Glutamatergic neuron (in vitro differentiated cells): Measurements from ENCODE around the gene RAB37. TPM values are rescaled to one million over a fixed set of nuclear protein-coding genes. Genes with fewer than 3 reads are reported as not detected.

Experiments used
- DNase-seq: peaks from one replicate; pipeline ENCODE4 v3.0.0; 2022
- H3K27ac Mint-ChIP-seq: one replicate; pipeline ENCODE4 v1.8.0; 2020; ENCODE audit warnings: mild to moderate bottlenecking, mixed read lengths, inconsistent platforms; ENCODE audit not compliant: unreplicated experiment
- H3K27me3 Mint-ChIP-seq: one replicate; pipeline ENCODE4 v1.8.0; 2020; ENCODE audit warnings: mild to moderate bottlenecking, moderate library complexity, mixed read lengths, inconsistent platforms; ENCODE audit not compliant: unreplicated experiment
- H3K36me3 Mint-ChIP-seq: one replicate; pipeline ENCODE4 v1.8.0; 2020; ENCODE audit warnings: mild to moderate bottlenecking, mixed read lengths, inconsistent platforms; ENCODE audit not compliant: unreplicated experiment
- H3K4me1 Mint-ChIP-seq: one replicate; pipeline ENCODE4 v1.8.0; 2020; ENCODE audit warnings: mild to moderate bottlenecking, low read depth, mixed read lengths, inconsistent platforms; ENCODE audit not compliant: unreplicated experiment
- H3K4me3 Mint-ChIP-seq: one replicate; pipeline ENCODE4 v1.8.0; 2020; ENCODE audit warnings: mild to moderate bottlenecking, mixed read lengths, inconsistent platforms; ENCODE audit not compliant: unreplicated experiment
- H3K9me3 Mint-ChIP-seq: one replicate; pipeline ENCODE4 v1.8.0; 2020; ENCODE audit warnings: mild to moderate bottlenecking, moderate library complexity, mixed read lengths, inconsistent platforms; ENCODE audit not compliant: unreplicated experiment
- long read RNA-seq: library from polyadenylated mRNA; unstranded; transcript quantifications from one replicate; pipeline ENCODE4 v2.0.0, GENCODE V29; 2020; ENCODE audit not compliant: unreplicated experiment
- total RNA-seq: library from RNA; stranded (reverse); fragmentation: NEBNext Ultra II Directional; extraction: Animal tissue kit (Norgen Biotek cat#: 25700); gene quantifications from one replicate; pipeline ENCODE4 v1.2.1, GENCODE V29; 2021; ENCODE audit not compliant: unreplicated experiment
- TF ChIP-seq, protein P1 (sequence below): fragments of 200-600 bp; sonication (generic); IDR thresholded peaks from one replicate; pipeline ENCODE4 v1.5.0; 2021; ENCODE audit not compliant: partially characterized antibody, unreplicated experiment

Gene RAB37, protein sequence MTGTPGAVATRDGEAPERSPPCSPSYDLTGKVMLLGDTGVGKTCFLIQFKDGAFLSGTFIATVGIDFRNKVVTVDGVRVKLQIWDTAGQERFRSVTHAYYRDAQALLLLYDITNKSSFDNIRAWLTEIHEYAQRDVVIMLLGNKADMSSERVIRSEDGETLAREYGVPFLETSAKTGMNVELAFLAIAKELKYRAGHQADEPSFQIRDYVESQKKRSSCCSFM
- total RNA-seq: 2.1 TPM
- long read RNA-seq: 0 reads

DNA sequence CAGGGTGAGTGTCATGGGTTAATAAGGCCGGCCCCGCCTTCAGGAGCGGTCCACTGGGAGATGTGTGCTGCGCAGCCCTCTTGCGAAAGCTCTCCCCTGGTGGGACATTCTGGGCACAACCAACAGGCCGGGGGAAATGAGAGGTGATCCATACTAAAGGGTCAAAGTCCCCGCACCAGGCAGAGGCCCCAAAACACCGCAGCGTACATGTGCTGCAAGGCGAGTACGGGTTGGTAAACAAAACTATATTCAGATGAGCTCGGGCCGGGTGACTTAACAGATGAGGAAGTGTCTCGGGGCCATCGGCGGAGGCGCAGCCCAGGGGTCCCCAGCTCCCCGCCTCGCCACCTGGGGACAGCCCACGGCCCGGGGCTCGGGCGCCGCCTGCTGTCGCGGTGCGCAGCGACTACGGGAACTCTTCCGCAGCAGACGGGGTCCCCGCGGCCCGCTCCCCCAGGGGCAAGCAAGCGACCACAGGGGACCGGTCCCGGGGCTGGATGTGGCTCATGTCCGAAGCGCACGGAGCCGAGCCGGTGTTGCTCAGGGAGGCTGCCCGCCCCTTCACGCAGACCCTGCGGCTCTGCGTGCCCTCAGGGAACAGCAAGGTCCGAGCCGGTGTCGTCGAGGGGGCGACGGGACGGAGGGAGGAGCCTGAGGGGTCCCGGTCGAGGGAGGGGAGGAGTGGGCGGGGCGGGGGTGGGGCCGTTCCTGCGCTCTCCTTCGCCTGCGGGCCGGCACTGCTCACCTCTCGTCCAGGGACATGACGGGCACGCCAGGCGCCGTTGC lies at the start of gene RAB37:
Gene RAB37, plus strand, starts transcription at position 744 of the 786 bp plus-strand sequence. Its CDS starts 17 bp downstream, at position 761.
- peaks cover 9% of the 10 kb centered on the region for H3K27me3 Mint-ChIP-seq
- peaks cover 5% of the 10 kb centered on the region for H3K9me3 Mint-ChIP-seq
- no peaks in the 10 kb centered on the region for H3K4me1 Mint-ChIP-seq
- H3K27ac Mint-ChIP-seq: no peak within 1 kb of the TSS
- peak within 1 kb of the TSS; percentile 70 for H3K4me3 Mint-ChIP-seq
- peak; percentile 50 for DNase-seq
- H3K36me3 Mint-ChIP-seq: no peaks in the 10 kb centered on the region
- TF ChIP-seq, protein P1, sequence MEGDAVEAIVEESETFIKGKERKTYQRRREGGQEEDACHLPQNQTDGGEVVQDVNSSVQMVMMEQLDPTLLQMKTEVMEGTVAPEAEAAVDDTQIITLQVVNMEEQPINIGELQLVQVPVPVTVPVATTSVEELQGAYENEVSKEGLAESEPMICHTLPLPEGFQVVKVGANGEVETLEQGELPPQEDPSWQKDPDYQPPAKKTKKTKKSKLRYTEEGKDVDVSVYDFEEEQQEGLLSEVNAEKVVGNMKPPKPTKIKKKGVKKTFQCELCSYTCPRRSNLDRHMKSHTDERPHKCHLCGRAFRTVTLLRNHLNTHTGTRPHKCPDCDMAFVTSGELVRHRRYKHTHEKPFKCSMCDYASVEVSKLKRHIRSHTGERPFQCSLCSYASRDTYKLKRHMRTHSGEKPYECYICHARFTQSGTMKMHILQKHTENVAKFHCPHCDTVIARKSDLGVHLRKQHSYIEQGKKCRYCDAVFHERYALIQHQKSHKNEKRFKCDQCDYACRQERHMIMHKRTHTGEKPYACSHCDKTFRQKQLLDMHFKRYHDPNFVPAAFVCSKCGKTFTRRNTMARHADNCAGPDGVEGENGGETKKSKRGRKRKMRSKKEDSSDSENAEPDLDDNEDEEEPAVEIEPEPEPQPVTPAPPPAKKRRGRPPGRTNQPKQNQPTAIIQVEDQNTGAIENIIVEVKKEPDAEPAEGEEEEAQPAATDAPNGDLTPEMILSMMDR: peak; percentile 8

DNA sequence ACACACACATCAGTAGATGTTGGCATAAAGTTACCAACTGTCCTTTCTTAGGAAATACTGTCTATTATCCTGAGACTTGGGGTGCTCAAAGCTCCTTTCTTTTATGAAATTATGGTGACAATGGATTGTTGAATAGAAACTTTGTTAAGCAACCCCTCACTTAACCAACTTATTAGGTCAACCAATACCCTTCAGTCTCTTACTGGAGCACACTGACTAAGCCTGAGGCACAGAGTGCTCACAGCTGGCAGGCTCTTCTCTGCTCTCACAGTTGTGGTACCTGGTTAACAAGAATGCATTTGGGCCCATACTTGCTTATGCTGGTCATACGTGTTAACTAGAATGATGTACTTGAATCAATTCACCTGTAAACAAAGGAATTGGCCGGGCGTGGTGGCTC lies 49.2 kb upstream of the RAB37 start:
- Mint-ChIP-seq H3K27ac (no peak overlapping the region), H3K27me3 (peaks cover 2% of the 10 kb centered on the region), H3K36me3 (peaks cover 3% of the 10 kb centered on the region), H3K9me3 (no peaks in the 10 kb centered on the region), H3K4me3 (no peak overlapping the region), H3K4me1 (peaks cover 11% of the 10 kb centered on the region)
- no peak for DNase-seq
- TF ChIP-seq, protein P1: no peak

DNA sequence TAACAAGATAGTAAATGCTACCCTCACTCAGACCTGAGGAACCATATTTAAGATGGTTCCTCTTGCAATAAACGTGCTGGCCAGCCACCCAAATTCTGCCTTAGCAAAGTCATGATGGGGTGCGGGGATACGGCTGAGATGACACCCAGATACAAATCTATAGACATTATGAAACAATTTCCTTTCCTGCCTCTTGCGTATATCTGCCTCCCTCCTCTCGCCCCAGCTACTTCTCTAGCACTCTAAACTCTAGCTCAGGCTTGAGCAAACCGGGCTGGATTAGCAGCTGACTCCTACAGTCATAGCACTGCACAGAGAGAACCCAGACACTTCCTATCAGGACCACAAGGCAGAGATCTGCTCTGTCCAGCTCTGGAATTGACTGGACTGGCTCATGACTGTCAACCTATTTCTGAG lies 46.6 kb upstream of the RAB37 start:
- H3K36me3 Mint-ChIP-seq: peaks cover 10% of the 10 kb centered on the region
- TF ChIP-seq, protein P1: no peak
- H3K4me1 Mint-ChIP-seq: peaks cover 5% of the 10 kb centered on the region
- DNase-seq: no peak
- no peak overlapping the region for H3K4me3 Mint-ChIP-seq
- H3K9me3 Mint-ChIP-seq: no peaks in the 10 kb centered on the region
- H3K27me3 Mint-ChIP-seq: peaks cover 2% of the 10 kb centered on the region
- H3K27ac Mint-ChIP-seq: no peak overlapping the region

DNA sequence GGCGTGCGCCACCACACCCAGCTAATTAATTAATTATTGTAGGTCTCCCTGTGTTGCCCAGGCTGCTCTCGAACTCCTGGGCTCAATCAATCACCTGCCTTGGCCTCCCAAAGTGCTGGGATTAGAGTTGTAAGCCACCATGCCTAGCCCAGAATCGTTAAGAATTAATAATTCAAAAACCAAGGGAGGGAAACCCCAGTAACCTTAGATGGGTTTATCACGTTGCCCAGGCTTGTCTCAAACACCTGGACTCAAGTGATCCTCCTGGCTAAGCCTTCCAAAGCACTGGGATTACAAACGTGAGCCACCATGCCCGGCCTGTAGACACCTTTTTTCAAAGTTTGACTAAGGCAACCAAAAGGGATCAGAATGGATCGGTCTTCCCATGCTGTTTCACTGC lies 45.9 kb upstream of the RAB37 start:
- no peaks in the 10 kb centered on the region for H3K27me3 Mint-ChIP-seq
- peaks cover 10% of the 10 kb centered on the region for H3K36me3 Mint-ChIP-seq
- H3K4me1 Mint-ChIP-seq: no peaks in the 10 kb centered on the region

More for the DNA sequence above, 45.9 kb upstream of the RAB37 start:
- Mint-ChIP-seq H3K4me3 (no peak overlapping the region), H3K9me3 (no peaks in the 10 kb centered on the region), H3K27ac (no peak overlapping the region)
- DNase-seq: no peak
- TF ChIP-seq, protein P1: no peak
